ENCODE measurements around the gene COL25A1.

DNA sequence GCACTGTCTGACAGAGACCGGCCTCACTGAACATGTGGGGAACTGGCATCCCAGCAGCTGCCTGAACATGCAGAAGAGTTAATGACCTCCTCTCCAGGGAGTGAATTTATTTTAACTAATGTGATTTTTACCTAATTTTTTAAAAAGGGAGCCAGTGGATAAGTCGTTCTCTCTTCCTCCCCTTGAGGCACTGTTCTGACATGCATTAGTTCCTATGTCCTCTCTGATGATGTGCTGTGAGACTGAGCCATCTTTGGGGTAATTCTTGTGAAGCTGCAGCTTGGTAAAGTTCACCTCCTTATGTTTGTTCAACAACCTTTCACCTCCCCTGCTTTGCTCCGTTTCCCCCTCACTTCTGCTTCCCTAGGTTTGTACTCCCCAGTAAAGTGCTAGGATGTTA lies 139.7 kb downstream of the COL25A1 start:
- no peak for TF ChIP-seq POLR2A (IDR thresholded peaks at IDR 0.05)
- no peak for TF ChIP-seq CTCF (IDR thresholded peaks at IDR 0.05)
